HG03342 (cell line): ENCODE measurements around the gene KRTAP1-5.
"Not testable (repeated sequence)": the region's sequence is repeated elsewhere in the genome, so short reads cannot be mapped to it uniquely, and the experiment has no call there.

Experiments
- ATAC-seq: cut with Tn5 transposase; IDR thresholded peaks from one replicate; pipeline ENCODE4 v1.9.1; 2021; ENCODE audit warnings: mild to moderate bottlenecking, moderate library complexity; ENCODE audit not compliant: unreplicated experiment

KRTAP1-5 gene, protein sequence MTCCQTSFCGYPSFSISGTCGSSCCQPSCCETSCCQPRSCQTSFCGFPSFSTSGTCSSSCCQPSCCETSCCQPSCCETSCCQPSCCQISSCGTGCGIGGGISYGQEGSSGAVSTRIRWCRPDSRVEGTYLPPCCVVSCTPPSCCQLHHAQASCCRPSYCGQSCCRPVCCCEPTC

DNA sequence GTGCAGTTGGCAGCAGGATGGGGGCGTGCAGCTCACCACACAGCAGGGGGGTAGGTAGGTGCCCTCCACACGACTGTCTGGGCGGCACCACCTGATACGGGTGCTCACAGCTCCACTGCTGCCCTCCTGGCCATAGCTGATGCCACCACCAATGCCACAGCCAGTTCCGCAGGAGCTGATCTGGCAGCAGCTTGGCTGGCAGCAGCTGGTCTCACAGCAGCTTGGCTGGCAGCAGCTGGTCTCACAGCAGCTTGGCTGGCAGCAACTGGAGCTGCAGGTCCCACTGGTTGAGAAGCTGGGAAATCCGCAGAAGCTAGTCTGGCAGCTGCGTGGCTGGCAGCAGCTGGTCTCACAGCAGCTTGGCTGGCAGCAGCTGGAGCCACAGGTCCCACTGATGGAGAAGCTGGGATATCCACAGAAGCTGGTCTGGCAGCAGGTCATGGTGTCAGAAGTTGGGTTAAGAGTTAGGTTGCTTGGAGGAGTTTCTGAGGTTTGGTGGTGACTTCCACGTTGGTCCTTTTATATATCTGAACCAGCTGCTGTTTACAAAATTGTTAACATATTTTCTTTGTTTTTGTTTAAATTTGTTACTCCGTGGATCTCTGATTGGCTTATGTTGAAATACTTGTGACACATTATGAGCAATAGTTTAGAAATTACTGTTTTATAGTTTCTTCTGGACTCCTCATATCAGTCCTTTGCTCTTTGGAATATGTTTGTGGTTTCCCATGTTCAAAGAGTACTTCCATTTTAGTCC, at the start of gene KRTAP1-5:
TSS of gene KRTAP1-5 (minus strand) at position 494 of the 757 bp plus-strand sequence. CDS start at position 441, 53 bp downstream.
- ATAC-seq, result no peak

DNA sequence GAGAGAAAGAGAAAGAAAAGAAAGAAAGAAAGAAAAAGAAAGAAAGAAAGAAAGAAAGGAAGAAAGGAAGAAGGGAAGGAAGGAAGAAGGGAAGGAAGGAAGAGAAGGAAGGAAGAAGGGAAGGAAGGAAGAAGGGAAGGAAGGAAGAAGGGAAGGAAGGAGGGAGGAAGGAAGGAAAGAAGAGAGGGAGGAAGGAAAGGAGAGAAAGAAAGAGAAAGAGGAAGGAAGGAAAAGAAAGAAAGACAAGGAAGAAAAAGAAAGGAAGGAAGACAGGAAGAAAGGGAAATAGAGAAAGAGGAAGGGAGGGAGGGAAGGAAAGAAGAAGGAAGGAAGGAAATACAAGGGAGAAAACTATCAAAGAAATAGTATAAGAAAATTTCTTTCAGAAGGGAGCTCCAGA, 49.8 kb upstream of the KRTAP1-5 start:
- no peak for ATAC-seq

DNA sequence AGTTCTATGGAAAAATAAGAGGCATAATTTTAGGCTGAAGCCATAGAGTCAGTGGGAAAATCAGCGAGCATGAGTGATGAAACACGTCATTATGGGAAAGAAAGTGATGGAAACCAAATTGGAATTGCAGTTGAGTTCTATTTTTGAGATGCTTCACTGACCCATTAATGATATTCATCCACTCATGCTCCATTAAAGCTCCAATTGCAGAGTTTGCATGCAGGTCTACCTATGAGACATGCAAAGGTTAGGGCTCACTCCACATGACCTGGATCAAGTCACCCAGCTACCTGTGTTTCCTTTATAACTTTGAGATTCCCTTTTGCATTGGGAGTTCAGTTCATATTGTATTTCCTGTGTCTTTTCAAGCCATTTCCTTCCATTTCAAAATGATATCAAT, 46.7 kb upstream of the KRTAP1-5 start:
- no peak for ATAC-seq

DNA sequence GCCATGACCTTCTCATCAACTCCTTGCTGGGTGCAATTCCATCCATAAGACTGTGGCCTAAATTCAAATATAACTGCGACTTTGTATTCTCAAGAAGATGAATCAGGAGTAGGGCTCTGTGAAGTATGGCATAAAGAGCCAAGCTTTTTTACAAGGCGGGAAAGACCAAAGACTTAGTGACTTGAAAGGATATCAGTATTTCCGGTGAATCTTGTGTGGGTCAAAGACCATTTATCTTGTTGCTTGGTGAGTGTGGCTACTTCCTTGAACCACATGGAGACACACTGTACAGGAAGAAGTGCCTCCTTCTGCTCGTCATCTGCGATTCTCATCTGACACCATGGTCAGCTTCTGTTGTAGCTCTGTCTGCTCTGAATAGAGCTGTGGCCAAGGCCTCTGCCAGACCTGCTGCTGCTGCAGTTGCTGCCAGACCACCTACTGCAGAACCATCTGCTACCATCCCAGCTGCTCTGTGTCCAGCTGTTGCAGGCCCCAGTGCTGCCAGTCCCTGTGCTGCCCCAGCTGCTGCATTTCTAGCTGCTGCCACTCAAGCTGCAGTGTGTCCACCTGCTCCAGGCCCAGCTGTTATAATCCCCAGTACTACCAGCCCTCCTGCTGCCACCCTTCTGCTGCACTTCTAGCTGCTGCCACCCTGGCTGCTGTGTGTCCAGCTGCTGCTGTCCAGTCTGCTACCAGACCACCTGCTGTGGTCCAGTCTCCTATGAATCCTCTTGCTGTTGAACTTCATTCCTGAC, 44.8 kb upstream of the KRTAP1-5 start:
- no peak for ATAC-seq

DNA sequence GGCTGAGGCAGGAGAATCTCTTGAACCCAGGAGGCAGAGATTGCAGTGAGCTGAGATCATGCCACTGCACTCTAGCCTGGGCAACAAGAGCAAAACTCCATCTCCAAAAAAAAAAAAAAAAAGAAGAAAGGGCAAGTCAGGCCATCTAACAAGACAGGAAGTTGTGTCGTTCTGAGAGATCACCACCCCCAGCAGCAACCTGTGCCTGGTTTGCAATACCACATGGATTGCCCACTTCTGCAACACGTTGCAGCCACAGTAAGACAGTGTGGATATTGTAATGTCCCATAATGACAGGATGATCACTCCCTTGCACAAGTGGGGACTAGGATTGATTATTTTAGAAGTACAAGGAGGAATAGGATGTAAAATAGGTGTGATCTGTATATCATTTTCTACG, 42.0 kb upstream of the KRTAP1-5 start:
- ATAC-seq, result no peak

DNA sequence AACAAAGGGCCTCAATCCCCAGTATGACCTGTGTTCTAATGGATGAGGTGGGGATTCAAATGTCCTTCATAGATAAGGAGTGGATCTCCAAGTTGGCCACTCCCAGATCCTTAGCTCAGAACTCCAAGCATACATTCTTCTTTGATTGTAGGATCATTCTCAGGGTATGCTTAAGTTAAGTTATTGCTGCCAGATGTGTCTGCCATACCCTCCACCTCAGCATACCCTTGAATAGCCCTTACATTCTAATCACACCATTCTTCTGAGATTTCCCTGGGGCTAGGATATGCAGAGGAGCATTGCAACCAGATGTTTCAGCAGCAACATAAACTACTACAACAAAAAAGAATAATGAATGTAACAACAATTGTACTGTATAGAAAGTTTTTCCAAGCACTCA, 40.3 kb upstream of the KRTAP1-5 start:
- no peak for ATAC-seq

DNA sequence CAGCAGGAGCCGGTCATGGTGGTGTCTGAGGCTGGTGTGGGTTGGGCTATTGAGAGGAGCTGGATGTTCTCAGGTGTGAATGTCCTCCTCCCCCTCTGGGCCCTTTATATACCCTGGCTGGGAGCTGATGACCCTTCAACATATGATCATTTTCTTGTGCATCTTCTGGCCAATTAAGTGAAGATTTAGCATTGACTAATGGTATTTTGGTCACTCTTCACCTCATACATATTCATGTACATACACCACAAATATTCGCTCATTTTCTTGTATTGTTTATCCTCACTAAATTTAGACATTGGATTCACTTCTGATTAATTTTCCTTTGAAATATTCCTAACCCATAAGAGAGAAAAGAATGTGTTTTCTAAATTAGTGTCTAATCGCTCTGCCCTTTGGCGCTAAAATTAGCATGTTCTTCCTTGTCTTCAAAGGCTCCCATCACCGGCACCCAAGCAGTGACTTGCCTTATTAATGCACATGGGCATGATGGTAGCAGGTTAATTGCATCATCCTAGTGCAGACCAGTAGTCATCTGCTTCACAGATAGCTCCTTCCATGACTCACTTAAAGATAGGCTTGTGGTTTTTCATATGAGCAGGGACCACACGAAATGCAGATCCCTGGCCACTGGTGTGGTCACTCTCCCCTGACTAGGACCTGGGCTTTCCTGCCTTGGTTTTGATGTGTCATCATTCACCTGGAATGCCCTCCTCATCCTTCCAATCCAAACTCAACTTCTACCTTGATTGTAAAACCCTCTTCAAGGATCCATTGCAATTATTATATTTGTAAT, 39.0 kb upstream of the KRTAP1-5 start, which contains the start of gene KRTAP2-4:
TSS of gene KRTAP2-4 (minus strand) at position 51 of the 796 bp plus-strand sequence. CDS start at position 17, 34 bp downstream.
- no peak for ATAC-seq

DNA sequence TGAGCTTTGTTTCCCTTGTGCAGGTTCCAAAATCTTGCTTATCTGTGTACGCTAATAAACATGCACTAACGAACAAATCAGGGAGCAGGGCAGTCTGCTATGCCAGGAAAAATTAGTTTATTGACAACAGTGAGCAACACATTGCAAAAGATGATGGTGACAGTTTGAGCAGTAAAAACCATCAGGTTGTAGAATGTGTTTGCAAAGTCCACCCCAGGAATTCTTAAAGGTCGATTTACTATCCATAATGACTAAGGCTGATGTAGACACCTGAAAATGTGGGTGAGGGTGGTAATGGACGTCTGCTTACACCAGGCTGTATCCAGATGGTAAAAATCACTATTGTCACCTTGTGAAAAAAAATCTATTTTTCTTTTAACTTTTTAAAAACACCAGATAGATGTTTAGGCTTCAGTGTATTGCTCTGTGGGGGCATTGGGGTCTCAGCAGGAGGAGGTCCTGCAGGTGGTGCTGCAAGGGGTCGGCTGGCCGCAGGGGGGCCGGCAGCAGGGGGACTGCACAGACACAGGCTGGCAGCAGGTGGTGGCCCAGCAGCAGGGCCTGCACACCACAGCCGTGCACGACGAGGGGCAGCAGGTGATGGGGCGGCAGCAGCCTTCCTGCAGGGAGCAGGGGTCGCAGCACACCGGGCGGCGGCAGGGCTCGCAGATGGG, 38.1 kb upstream of the KRTAP1-5 start:
- ATAC-seq, result not testable (repeated sequence)

DNA sequence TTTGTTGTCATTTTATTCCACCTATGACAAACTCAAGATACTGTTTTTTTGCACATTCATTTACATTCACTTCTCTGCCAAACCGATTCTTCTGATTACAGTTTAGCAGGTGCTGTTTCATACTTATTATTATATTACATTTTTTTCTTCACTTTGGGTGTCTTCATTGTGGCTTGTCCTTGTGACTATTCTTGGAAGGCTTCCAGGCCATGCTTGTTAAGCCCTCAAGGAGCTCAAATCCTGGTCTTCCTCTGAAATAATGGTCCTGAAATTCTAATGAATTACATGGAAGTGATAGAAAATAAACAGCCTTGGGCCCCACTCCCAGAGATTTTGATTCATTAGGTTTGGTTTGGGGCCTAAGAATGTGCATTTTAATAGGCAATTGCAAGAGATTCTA, 37.3 kb upstream of the KRTAP1-5 start:
- ATAC-seq, result no peak

DNA sequence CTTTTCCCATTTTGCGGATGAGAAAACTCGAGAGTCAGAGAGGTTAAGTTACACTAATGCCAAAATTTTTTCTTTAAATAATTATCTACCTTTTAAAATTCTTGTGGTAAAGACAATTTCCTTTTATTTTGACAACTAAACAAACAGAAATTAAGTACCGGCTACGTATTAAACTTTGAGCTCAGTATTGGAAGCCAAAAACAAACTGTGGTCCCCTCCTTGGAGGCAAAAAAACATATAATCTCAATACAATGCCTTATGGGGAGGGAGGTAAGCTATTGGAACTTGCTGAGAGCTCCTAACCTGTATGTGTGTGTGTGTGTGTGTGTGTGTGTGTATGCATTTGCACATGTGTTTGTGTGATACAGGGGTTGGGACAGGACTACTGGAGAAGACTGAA, 36.4 kb upstream of the KRTAP1-5 start:
- ATAC-seq, result no peak

DNA sequence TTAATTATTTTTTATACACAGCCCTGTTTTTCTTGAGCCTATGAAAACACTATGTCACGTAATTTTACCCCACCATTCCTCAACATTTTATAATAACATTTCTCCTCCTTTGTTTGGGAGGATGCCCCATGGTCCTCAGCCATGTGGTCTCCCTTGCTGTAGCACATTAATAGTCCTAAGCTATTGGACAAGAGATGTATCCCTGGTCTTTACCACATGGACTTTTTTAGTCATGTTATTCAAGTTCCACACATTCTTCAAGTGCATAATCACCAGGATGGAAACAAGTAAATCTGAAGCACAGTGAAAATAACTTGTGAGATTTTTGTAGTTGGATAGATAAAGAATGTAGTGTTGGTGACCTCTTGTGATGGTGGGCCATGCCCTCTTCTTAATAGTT, 35.0 kb upstream of the KRTAP1-5 start:
- no peak for ATAC-seq

DNA sequence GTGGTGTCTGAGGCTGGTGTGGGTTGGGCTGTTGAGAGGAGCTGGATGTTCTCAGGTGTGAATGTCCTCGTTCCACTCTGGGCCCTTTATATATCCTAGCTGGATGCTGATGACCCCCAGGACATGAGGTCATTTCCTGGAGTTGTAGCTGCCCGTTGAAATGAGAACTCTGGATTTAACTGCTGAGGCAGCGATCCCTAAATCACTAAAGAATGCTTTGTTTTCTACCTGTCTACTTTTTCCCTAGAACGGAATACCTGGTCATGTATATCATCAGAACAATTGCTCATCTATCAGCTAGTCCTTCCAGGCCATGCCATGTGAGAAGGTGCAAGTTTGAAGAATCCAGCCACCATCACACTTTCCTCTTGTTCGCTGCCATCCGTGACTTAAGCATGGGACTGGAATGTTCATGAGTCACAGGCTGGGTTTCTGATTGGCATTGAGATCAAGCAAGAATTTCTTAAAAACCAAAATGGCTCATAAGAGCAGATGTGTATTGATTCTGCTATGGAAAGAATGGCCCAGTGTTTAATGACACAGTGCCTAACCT, 33.1 kb upstream of the KRTAP1-5 start, which contains the start of gene KRTAP2-3:
TSS of gene KRTAP2-3 (minus strand) at position 63 of the 553 bp plus-strand sequence. CDS start 64 bp downstream, outside the sequence.
- ATAC-seq, result no peak

DNA sequence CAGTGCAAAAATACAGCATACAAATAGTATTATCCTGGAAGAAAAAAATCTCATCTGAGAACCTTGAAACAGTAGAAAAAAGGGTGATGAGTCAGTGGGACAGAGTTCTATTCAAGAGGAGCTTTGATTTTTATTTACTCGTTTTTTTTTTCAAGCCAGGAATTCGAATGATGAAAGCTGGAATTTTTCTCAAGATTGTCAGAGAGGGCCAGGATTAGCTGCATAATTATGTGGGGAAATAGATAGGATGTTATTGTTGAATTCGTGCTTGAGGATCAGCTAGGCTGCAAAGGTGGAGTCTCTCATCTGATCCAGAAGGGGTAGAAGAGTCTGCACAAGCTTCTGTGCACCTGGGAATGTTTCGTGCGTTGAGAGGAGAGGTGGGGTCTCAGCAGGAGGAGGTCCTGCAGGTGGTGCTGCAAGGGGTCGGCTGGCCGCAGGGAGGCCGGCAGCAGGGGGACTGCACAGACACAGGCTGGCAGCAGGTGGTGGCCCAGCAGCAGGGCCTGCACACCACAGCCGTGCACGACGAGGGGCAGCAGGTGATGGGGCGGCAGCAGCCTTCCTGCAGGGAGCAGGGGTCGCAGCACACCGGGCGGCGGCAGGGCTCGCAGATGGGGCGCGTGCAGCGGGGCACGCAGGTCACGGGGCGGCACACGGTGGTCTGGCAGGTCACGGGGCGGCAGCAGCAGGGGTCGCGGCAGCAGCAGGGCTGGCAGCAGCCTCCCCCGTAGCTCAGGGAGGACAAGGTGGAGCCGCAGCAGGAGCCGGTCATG, 32.5 kb upstream of the KRTAP1-5 start:
- ATAC-seq, result not testable (repeated sequence)

DNA sequence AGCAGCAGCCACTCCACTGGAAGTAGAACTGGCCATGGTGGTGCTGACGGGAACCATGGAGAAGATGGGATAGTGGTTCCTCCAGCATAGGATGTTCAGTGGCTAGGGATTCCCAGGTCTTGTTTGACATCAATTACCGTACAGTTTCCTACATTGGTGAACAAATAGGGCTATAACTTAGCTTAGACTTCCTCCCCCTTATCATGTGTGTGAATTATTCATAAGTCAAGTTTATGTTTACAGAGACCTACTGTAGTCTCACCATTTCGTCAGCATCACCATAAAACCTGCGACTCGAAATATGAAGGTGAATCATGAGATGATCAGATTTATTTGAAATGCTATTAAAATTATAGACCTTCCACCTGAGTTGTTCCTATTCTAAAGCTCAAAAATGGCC, 31.7 kb upstream of the KRTAP1-5 start:
- no peak for ATAC-seq

DNA sequence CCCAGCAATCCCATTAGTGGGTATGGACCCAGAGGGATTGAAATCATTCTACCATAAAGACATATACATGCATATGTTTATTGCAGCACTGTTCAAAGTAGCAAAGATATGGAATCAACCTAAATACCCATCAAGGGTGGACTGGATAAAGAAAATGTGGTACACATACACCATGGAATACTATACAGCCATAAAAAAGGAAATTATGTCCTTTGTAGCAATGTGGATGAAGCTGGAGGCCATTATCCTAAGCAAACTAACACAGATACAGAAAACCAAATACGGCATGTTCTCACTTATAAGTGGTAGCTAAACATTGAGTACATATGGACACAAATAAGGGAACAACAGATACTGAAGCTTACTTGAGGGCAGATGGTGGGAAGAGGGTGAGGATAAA, 30.5 kb upstream of the KRTAP1-5 start:
- ATAC-seq, result no peak

DNA sequence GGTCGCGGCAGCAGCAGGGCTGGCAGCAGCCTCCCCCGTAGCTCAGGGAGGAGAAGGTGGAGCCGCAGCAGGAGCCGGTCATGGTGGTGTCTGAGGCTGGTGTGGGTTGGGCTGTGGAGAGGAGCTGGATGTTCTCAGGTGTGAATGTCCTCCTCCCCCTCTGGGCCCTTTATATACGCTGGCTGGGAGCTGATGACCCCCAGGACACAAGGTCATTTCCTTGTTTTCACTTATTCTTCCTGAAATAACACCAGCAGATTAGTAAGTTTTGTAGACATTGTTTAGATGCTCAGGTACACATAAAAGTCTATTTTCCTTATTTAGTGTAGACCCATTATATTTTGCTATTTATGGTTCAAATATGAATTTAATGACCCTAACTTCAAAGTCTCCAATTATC, 28.1 kb upstream of the KRTAP1-5 start, which contains the start of gene KRTAP2-2:
TSS of gene KRTAP2-2 (minus strand) at position 101 of the 400 bp plus-strand sequence. CDS start at position 82, 19 bp downstream.
- ATAC-seq, result not testable (repeated sequence)

DNA sequence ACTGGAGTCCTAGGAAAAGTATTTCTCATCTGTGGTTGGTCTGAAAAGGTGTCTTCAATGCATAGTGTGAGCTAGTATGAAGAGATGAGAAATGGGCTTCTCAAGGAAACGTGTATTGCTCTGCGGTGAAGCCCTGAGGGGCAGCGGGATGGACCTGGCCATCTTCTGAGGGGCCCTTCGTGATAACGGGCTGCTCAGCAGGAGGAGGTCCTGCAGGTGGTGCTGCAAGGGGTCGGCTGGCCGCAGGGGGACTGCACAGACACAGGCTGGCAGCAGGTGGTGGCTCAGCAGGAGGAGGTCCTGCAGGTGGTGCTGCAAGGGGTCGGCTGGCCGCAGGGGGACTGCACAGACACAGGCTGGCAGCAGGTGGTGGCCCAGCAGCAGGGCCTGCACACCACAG, 27.5 kb upstream of the KRTAP1-5 start:
- ATAC-seq, result not testable (repeated sequence)

DNA sequence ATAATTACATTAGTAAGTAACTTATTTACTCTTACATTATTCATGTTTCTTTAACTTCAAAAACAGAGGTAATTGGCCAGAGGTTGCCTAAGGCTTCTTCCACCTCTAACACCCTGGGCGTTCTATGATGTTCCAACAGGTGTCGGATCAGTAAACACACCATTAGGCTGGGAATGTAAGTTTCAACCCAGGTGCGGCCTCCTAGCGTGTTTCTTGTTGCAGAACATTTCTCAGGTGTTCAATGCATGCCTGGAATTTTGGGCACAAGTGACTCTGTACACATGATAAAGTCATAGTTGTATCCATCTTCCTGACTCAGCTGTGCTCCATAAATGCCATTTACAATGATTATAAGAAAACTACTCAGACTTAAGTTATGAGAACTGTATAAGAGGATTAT, 27.0 kb upstream of the KRTAP1-5 start:
- no peak for ATAC-seq

DNA sequence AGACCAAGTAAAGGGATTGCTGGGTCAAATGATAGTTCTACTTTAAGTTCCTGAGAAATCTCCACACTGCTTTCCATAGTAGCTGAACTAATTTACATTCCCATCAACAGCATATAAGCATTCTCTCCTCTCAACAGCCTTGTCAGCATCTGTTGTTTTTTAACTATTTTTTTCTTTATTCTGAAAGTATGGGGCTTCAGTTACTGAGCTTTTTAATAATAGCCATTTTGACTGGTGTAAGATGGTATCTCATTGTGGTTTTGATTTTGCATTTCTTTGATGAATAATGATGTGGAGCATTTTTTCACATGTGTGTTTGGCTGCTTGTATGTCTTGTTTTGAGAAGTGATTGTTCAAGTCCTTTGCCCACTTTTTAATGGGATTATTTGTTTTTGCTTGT, 25.6 kb upstream of the KRTAP1-5 start:
- ATAC-seq, result no peak
